ENCODE results near the gene DNASE2.
A peak's percentile ranks its signal among the peaks of the same experiment; 100 is the strongest.
"Not testable (repeated sequence)": the region's sequence is repeated elsewhere in the genome, so short reads cannot be mapped to it uniquely, and the experiment has no call there.

Gene DNASE2

GRCh38 chr19:12864143-12864542, 17.1 kb downstream of the DNASE2 start:
- DNase-seq (ENCODE audit: low spot score), result no peak

GRCh38 chr19:12859546-12859945, 21.7 kb downstream of the DNASE2 start:
- no peak for DNase-seq (ENCODE audit: low spot score)

GRCh38 chr19:12858041-12858928, 23.0 kb downstream of the DNASE2 start:
- DNase-seq (ENCODE audit: low spot score), result no peak

DNA sequence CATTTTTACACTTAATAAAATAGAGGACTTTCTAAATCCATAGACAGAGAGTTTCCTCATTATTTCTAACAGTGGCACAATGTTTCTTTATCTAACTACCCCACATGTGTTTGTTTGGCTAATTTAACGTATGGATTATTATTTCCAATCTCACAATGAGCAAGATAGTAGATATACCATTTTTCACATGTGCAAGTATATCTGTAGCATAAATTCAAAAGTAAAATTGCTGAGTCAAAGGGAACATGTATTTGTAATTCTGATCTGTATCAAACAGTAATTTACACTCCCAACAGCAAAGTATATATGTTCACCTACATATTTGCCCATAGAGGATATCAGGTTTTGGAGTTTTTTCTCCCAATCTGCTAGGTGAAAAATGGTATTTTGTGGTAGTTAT, 24.6 kb downstream of the DNASE2 start:
- no peak for DNase-seq (ENCODE audit: low spot score)

DNA sequence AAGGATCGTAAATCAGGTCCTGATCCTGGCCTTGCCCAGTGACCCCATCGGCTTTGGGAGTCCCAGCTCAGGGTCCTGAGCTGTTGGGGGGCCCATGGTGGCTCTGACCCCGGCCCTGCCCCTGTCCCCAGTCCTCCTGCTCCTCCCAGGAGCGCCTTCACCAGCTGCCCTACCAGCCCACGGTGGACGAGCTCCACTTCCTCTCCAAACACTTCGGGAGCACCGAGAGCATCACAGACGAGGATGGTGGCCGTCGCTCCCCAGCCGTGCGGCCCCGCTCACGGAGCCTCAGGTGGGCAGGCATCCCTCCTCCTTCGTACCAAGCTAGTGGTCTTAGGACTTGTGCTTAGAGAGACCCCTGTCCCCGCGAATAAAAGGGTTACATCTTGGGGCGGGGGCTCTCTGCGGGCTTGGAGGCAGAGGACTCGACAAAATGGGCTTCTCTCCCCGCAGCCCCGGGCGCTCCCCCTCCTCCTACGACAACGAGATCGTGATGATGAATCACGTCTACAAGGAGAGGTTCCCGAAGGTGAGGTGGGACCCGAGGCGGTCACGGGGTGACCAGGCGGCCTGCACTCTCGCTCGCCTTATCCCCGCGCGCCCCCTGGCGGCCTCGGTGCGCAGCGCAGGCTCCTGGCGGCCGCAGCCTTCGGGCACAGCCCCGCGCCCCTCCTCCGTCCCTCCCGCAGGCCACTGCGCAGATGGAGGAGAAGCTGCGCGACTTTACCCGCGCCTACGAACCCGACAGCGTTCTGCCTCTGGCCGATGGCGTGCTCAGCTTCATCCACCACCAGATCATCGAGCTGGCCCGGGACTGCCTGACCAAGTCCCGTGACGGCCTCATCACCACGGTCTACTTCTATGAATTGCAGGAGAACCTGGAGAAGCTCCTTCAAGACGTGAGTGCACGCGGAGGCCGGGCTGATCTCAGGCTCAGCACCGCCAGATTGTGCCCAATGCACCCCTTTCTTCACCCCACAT, 33.8 kb downstream of the DNASE2 start:
- peak; percentile 44 for DNase-seq (ENCODE audit: low spot score)

- DNase-seq (ENCODE audit: low spot score), result not testable (repeated sequence)
Measured at GRCh38 chr19:12846613-12847012, 34.6 kb downstream of the DNASE2 start.

GRCh38 chr19:12843999-12844732, 37.1 kb downstream of the DNASE2 start:
- DNase-seq (ENCODE audit: low spot score), result no peak

GRCh38 chr19:12843328-12843727, 37.9 kb downstream of the DNASE2 start:
- DNase-seq (ENCODE audit: low spot score), result no peak

DNA sequence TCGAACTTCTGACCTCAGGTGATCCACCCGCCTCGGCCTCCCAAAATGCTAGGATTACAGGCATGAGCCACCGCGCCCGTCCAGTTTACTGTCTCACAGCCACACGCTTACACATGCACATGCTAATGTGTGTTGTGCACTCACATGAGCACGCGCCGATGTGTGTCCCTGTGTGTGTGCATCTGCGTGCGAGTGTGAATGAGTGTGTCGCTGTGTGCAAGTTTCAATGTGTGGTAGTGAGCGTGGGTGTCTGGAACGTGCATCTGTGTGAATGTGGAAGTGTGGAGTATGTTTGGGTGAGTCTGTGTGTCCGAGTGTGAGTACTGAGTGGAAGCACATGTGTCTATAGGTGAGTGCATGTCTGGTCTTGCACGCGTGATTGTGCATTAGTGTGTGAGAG, 38.7 kb downstream of the DNASE2 start:
- DNase-seq (ENCODE audit: low spot score), result no peak

DNA sequence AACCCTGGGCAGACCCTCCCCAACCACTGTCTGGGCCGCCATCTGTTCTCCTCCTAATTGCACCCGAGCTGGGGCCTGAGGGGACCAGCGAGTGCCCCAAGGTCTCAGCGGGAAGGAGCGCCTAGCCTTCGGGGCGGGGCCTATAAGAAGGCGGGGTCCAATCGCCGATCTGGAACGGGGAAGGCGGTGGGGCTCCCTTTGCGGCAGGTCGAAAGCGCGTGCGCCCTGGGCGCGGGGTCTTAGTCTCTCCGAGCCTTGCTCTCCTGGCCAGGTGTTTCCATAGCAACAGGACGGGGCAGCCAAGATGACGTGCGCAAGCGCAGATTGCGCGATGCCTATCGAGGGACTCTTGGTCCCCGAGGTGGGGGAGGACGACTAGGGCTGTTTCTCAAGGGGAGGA, 40.2 kb downstream of the DNASE2 start:
- DNase-seq (ENCODE audit: low spot score), result no peak

DNA sequence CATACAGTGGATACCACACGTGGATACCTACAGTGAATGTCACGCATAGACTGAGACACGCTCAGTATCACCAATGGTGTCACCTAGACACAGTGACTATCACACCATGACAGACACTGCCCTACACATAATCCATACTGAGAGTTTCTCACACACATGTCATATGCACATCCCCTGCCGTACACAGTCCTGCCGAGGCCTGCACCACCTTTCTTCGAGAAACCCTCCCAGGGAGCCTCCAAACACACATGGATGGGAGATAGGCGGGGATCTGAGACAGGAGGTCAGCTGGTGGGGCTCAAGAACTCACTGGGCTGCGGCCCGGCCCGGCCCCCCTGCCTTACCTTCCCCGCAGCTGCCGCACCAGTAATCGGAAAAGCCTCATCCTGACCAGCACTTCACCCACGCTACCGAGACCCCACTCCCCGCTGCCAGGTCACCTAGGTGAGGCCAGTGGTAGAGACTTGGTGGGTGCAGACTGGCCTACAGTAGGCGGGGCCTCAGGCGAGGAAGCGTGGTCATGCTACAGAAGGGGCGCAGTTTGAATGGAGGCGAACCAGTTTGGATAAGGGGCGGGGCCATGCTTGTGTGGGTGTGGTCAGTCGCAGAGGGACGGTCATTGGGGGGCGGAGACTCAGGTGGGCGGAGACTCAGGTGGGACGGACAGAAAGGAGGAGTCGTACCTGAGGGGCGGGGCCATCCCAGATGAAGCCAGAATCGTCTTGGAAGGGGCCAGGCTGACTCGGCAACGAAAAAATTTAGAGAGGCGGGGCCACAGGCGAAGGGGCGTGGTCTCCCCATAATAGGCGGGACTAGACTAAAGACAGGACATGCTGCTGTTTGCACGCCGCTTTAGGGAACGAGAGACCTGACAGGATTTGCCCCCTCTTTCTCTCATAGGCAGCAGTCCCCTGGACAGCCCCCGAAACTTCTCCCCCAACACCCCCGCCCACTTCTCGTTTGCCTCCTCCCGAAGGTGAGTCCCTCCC, 40.9 kb downstream of the DNASE2 start:
- DNase-seq (ENCODE audit: low spot score), result no peak

GRCh38 chr19:12838886-12839756, 42.1 kb downstream of the DNASE2 start:
- DNase-seq (ENCODE audit: low spot score), result no peak

DNA sequence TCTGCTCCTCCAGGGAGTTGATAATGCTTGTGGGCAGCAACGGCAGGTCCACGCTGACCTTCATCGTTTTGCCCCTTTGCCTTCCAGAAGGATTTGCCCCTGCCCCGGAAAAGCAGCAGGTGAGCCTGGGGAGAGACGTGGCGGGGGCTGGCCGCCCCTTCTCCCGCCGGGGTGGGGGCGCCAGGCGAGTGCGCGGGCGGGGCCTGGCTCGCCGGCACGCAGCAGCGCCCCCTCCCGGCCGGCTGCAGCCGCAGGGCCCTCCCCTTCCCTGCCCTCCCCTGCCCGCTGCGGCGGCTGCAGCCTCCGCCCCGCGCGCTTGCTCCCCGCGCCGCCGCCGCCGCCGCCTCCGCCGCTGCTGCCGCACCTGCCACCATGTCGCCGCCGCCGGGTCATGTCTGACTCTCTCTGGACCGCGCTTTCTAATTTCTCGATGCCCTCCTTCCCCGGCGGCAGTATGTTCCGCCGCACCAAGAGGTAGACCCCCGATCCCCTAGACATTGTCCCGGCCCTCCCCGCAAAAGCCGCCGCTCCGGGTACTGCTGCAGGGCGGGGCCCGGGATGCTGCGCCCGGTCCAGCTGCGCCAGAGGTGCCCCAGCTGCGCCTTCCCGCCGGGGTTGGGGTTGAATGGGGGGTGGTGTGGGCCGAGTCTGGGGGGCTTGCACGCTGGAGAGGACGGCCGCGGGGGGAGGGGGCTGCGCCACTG, 42.9 kb downstream of the DNASE2 start, which contains the start of gene MAST1:
Gene MAST1, plus strand, starts transcription at position 334 of the 704 bp plus-strand sequence. Its CDS starts 58 bp downstream, at position 392.
- no peak for DNase-seq (ENCODE audit: low spot score)

DNA sequence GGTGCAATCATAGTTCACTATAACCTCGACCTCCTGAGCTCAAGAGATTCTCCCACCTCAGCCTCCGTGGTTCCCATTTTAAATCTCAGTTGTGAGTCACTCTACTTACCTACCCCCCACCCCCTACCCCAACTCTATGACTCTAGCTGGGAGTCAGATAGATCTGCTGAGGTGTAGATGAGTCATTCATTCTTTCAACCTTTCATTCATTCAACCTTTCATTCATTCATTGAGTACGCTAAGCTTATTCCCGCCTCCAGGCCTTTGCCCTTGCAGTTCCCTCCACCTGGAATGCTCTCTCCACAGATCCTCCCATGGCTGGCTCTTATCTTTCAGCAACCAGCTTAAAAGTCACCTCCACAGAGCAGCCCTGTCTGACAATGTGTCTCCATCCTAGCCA, 44.0 kb downstream of the DNASE2 start:
- no peak for DNase-seq (ENCODE audit: low spot score)

DNA sequence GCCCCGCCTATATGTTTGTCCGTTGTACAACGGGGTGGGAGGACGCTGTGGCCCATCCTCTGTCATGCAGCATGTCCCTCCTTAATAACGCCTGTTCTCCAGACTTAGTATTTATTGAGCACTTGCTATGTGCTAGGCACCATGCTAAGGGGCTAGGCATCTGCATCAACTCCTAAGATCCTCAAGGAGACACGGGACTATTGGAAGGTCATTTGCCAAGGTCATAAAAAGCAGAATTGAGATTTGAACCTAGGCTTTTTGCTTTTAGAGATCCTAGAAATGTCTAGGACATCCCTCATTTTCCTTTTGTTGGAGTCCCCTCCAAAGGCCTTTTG, 44.8 kb downstream of the DNASE2 start:
- no peak for DNase-seq (ENCODE audit: low spot score)

DNA sequence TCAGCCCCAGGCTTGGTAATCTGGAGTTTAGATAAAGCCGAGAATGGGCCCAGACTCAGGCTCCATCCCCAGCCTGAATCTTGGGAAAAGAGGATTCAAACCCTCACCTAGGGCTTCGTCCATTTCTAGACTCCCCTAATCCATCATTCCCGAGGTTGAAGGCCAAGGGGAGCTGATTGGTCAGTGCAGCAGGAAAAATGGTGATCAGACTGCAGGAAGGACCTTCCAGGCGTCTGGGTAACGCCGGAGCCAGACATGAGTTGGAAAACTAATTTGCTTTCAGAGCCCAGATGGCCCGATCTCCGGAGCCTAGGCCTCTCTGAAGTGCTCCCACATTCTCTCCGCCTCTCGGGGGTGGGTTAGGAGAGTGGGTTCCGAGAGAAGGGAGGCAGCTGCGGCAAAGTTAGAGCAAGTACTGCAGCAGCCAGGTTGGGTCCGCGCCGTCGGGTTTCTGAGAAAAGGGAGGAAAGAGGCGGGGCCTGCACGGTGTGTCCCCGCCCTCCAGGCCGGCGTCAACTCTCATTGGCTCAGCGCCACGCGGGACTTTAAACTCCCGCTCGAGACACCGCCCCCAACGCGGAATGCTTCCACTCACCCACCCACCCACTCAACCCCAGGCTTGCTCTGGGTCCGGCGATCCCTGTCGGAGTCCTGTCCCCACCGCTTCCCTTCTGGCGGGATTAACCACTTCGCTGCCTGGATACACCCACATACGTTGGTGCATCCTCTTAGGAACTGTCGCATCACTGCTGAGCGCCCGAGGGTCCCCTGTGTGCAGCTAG, 46.1 kb downstream of the DNASE2 start:
- no peak for DNase-seq (ENCODE audit: low spot score)

- no peak for DNase-seq (ENCODE audit: low spot score)
Measured at GRCh38 chr19:12834566-12834943, 46.7 kb downstream of the DNASE2 start, which contains the start of gene RTBDN. TSS of gene RTBDN (minus strand) at chr19:12834579. CDS start at chr19:12829979, 4,600 bp downstream.

All from kidney capillary endothelial cell (primary cell).